Measurements from ENCODE around the gene KLK1. TPM values are rescaled to one million over a fixed set of nuclear protein-coding genes. Genes with fewer than 3 reads are reported as not detected.

The KLK1 gene
- polyA plus RNA-seq, 3 donors, result 0.92 to 1,524 TPM; not detected in 1

DNA sequence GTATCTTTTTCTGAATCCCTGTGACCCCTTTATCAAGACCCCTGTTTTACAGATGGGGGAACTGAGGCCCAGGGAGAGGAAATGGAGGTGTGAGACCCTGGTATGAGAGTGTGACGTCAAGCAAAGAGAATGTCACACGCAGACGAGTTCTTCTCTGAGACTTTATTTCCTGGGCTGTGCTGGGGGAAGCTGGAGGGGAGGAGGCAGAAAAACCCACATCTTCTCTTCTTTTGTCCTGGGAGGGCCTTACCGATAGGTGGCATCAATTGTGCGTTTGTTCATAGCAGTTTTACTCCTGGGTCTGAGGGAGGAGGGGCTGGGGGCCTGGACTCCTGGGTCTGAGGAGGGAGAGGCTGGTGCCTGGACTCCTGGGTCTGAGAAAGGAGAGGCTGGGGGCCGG lies 14.7 kb upstream of the KLK1 start:
- WGBS, 3 donors, result 17 to 36% (median 17%) methylated on average over 6 of the region's 6 CpGs
- H3K27ac ChIP-seq (ENCODE audit: low read depth, low read length), result no peak overlapping the region

DNA sequence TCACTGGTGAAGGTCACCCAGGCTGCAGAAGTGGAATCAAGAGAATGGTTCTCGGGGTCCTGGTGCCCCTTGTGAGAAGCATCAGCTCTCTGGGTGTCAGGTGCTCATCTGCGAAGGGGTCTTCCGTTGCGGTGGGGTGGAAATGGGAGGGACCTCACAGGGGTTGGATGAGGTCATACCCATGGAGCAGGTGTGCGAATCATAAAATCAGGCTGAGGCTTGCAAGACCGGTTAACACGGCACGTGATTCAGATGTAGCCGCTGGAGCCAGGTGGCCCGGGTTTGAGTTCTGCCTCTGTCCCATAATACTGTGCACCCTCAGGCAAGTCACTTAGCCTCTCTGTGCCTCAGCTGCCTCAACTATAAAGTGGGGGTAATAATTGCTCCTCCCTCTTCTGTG lies 13.7 kb upstream of the KLK1 start:
- WGBS, 3 donors, result 53 to 82% (median 76%) methylated on average over 10 of the region's 10 CpGs
- H3K27ac ChIP-seq (ENCODE audit: low read depth, low read length), result no peak overlapping the region

DNA sequence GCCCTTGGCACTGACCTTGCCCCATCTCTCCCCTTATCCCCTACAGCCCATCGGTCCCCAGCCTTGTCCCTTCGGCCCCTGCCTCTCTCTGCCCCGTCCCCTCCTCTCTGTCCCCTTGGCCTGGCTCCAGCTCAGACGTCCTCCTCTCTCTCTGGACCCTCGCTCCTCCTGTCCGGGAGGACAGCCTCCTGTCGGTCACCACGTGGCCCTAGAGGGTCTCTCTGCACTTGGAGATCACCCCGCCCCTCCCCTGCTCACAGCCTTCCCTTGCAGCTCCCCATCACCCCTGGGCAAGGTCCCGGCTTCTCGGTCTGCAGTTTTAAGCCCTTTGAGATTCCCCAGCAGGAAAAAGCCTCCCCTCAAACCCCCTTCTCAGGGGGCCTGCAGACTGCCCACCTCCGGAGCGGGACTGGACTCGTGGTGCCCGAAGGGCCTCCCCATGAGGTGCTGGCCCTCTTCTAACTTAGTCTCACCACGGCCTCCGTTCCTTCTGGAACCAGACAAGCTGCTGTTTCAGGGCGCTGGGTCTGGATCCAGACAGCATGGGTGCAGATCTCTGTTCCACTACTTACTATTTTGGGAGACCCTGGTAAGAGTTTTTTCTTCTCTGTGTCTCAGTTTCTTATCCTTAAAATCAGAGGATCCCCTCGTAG lies 13.1 kb upstream of the KLK1 start:
- H3K27ac ChIP-seq (ENCODE audit: low read depth, low read length), result no peak overlapping the region
- WGBS, 3 donors, result 38 to 61% (median 45%) methylated on average over 18 to 19 of the region's 19 CpGs

DNA sequence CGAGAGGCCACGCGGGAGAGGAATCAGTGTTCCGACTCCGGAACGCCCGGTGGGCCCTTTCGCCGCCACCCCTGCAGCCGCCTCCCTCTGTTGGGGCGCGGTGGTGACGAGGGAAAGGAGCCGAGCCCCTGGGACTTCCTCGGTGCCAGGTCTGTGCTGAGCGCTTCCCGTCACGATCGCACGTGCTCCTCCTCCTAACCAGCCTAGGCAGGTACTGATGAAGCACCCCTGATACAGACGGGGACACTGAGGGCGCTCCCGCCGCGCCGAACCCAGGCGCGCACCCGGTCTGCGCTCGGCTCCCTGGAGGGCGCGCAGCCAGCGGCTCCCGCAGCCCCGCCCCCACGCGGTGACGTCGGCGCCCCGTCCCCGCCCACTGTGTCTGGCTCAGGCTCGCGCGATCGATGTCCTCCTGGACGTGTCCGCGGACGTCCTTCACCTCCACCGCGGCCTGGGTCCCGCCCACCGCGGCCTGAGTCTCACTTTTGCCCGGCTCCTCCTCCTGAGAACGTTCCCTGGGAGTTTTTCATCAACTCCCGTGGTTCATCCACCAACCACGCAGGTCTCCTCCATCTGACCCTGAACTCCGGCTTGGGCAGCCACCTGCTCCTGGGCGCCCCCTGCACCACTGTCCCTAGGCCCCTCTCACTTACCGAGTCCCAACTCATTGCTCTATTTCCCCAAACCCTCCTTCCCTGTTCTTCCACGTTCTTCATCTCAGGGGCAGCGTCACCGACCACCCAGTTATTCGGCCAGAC lies 12.4 kb upstream of the KLK1 start:
- WGBS, 3 donors, result 2 to 4% (median 3%) methylated on average over 59 to 67 of the region's 67 CpGs
- no peak overlapping the region for H3K27ac ChIP-seq (ENCODE audit: low read depth, low read length)

DNA sequence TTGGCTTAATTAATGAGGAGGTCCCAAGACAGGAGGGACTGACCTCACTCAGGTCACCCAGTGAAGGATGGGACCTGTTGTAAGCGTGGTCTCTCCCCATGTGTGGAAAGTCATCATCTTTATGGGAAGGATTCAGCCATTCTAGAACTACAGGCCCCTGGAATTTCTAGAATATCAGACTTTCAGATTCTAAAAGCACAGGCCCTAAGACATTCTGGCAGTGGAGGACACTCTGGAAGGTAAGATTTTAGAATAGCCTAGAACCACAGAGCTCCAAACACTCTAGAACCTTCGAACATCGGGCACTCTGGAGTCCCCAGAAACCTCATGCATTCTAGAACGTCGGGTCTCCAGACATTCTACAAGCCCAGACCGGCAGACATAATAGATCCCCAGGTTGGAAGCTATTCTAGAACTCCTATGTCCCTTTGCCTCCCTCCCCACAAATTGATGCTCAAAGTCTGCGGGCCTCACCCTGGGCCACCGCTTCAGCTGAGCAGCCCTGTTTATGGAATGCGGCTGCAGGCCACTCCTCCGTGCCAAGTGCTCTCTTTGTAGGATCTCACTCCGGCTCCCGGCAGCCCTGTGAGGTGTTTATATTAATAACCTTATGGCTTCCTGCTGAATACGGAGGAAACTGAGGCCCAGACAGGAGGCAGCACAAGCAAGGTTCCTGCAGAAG lies 11.7 kb upstream of the KLK1 start:
- no peak overlapping the region for H3K27ac ChIP-seq (ENCODE audit: low read depth, low read length)
- WGBS, 3 donors, result 24 to 34% (median 34%) methylated on average over 13 of the region's 13 CpGs

DNA sequence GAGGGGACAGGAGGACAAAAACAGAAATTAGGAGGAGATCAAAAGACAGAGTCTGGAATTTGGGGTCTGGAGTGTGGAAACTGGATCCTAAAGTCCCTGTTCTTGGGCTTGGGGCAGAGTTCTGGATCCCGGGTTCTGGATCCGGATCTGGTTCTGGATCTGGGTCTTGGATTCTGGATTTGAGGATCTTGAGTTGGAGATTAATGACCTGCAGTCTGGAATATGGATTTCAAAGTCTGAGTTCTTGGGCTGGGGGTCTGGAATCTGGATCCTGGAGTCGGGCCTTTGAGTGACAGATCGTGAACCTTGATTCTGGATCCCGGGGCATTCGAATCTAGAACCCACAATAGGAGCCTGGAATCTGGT lies 10.2 kb upstream of the KLK1 start:
- WGBS, 3 donors, result 92 to 96% (median 94%) methylated on average over 6 of the region's 6 CpGs
- no peak overlapping the region for H3K27ac ChIP-seq (ENCODE audit: low read depth, low read length)

DNA sequence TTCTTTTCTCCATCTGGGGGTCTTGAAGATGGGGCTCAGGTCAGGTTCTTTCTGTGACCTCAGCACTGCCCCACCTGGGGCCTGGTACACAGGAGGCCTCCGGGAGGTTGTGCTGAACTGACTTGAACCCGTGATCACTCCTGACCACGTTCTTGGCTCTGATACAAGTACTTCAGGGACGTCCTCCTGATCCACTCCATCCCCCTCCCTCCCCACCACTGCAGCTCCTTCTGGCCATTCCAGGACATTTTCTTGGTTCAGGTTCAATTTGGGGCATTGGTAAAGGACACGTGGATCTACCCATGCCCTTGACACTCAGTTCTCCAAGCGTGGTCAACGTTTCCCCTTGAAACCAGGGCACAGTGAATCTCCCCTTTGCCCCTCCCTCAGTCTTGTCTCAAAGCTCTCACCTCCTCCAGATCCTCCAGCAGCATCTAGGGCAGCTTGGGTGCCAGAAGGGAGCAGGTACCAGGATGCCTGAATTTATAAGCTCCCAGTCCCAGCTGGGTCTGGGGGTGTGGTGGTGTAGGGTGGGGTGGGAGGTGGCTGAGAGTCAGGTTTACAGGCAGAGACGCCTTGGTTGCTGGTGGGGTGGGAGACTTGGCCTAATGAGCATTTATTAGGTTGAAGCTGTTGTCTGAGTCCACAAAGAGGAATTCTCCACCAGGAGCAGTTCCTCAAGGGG lies 9.7 kb upstream of the KLK1 start, which contains the start of gene KLK15:
Gene KLK15, minus strand, starts transcription at position 458 of the 685 bp plus-strand sequence. CDS start 2,082 bp downstream, outside the sequence.
- no peak within 1 kb of the TSS for H3K27ac ChIP-seq (ENCODE audit: low read depth, low read length)
- 56 to 72% (median 60%) methylated on average over 8 of the region's 8 CpGs for WGBS, 3 donors

DNA sequence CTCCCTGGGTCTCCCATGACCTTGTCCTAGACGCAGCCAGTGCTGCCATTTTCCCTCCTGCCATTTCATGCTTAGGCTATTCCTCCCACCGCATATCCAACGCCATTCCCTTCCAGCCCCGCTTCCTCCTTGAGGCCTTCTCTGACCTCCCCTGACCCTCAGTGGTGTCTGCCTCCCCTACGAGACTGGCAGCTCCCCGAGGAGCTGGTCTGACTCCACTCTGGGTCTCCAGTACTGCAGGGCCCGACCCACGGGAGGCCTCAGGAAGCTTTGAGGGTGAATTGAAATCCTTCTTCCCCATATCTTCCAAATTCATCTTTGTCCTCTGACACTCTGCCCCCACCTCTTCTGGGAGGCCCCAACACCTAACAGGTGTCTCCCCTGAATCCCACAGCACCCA lies 9.1 kb upstream of the KLK1 start:
- 79 to 94% (median 80%) methylated on average over 8 of the region's 8 CpGs for WGBS, 3 donors
- H3K27ac ChIP-seq (ENCODE audit: low read depth, low read length), result no peak overlapping the region

DNA sequence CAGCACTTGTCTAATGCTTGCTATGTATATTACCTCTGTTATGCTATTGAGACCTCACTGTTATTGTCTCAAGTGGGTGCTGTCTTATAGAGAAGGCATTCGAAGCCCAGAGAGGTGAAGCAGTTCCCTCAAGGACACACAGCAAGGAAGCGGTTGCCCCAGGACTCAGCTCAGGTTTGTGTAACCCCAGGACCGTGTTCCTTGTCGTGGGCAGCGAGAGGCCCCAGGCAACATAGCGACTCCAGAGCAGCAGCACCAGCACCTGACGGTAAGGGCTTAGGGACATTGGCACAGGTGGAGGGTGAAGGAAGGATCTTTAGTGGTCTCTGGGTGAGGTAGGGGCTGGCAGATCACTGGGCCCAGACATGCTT lies 7.4 kb upstream of the KLK1 start:
- WGBS, 3 donors, result 80 to 86% (median 83%) methylated on average over 7 of the region's 7 CpGs
- H3K27ac ChIP-seq (ENCODE audit: low read depth, low read length), result no peak overlapping the region

DNA sequence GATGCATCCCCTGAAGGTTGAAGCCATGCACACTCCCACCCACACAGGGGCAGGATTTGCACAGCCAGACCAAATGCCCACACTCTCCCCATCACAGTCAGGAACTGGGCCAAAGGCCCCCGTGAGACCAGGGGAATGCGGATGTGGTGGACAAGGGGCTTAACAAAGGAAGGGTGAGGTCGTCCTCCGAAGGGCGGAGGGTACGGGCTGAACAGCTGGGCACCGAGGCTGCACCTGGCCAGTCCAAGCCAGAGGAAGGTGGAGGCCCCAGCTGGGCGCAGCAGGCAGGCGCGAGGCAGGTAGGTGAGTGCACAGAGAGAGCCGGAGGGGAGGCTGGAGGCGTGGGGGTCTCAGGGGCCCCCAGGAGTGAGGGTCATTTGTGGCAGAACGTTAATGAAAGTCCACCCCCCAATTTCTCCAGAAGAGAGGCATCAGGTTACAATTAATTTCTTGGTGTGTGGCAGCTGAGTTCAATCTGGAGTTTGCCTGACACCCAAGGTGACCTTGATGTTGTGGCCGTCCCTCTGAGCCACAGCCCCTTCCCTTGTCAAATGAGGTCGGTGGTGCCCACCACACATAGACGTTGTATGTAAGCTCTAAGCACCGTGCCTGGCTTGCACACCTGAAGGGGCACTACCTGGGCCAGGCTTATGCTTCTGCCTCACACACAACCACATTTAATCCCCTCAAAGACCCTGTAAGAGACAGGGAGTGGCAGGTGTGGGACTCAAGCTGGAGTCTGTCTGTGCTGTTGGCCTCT lies 6.9 kb upstream of the KLK1 start:
- no peak overlapping the region for H3K27ac ChIP-seq (ENCODE audit: low read depth, low read length)
- WGBS, 3 donors, result 37 to 61% (median 51%) methylated on average over 17 of the region's 17 CpGs

DNA sequence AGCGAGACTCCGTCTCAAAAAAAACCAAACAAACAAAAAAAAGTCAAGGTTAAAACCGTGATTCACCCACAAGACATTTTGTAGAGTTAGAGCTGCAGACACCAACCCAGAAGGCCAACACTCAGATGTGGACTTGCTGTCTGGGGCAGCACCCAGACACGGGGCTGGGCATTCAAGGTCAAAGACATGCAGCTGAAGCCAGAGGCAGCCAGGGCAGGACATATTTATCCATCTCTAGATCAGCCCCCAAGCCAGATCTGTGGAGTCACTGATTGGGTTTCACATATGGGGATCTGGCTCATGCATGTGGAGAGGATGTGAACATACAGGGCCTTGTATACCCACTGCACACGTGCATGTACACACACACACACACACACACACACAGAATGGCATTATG lies 6.2 kb upstream of the KLK1 start:
- WGBS, 3 donors, result 40 to 79% (median 77%) methylated on average over 5 of the region's 5 CpGs
- H3K27ac ChIP-seq (ENCODE audit: low read depth, low read length), result no peak overlapping the region

DNA sequence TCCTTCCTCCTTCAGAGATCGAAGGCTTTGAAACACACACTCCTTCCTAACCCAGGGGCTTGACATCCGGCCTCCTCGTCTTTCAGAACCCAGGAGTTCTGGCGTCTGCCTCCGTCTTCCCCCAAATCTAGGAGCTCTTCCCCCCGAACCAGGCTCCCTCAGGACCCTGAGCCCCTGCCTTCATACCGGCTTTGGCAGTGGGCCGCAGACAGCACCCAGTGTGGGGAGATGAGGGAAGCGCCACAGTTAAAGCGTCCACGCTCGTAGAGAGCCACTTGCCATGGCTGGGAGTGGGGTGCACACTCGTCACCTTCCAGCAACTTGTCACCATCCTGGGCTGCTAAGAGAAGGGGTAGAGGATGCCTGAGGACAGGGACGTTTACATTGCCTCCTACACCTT lies 3.9 kb upstream of the KLK1 start:
- 81 to 89% (median 85%) methylated on average over 14 of the region's 14 CpGs for WGBS, 3 donors
- no peak overlapping the region for H3K27ac ChIP-seq (ENCODE audit: low read depth, low read length)

DNA sequence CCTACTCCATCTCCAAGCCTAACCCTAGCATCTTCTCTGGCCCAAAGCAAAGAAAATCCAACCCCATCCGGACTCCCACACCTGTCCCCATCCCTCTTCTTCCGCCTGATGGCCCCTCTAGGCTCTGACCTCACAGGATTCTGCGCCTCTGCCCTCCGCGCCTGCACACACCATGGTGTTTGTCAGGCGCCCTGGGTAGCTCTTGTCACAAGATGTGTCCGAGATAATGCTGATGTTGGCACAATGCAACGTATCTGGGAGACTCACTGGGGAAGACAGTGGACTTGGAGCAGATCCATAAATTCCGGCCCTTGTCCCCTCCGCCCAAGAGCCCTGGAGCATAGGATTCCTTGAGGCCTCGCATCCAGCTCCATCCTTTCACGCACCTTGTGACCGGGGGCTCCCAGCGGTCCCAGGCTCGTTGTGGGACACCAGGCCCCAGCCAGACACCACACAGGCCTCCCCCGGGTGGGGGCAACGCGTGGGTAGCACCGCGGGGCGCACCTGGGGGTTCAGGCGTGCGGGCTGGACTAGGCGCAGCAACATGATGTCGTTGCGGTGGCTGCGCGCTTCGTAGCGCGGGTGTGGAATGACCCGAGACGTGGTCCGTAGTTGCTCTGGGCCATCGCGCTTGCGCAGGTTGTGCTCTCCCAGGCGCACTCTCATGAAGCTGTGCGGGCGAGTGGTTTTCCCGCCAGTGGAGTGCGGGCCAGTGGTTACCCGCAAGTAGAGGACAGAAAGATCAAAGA lies 3.1 kb upstream of the KLK1 start:
- H3K27ac ChIP-seq (ENCODE audit: low read depth, low read length), result no peak overlapping the region
- WGBS, 3 donors, result 74 to 86% (median 78%) methylated on average over 41 to 43 of the region's 43 CpGs

DNA sequence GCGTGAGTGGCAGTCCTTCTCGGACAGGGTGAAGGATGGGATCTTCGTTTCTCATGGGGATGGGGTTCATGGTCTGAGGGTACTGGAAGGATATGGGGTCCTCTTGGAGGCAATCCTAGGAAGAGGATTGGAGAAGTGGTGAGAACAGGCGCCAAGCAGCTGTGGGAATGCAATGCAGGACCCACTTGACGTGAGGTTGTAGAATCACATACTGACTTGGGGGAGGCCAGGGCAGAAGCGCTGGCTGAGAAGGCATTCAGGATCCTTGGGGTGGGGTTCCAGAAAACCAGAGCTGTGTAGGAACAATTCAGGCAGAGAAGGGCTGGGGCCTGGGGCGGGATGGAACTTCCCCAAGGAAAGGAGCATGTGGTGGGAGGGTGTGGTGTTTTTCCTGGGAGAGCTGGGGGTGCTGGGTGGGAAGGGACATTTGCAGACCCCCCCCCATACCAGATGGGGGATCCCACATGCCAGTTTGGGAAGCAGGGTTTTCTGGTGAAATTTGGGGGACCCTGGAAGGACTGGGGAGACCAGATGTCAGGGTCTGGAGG lies 852 bp downstream of the KLK1 start:
- WGBS, 3 donors, result 43 to 79% (median 75%) methylated on average over 7 of the region's 7 CpGs
- no peak overlapping the region for H3K27ac ChIP-seq (ENCODE audit: low read depth, low read length)

DNA sequence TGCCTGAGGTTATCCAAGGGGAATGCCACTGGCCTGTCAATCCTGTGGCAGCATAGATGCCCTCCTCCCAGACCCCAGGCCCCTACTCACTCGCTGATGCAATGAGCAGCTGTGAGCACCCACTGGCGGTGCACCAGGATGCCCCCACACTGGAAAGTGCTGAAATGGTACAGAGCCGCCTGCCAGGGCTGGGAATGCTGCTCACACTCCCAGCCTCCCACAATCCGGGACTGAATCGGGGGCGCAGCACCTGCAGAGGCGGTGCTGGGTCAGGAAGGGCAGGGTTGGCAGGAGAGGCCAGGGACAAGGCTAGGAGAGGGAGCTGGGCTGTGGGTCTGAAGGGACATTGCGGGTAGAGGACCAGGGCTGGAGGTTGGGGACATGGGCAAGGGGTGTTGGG lies 2.0 kb downstream of the KLK1 start:
- WGBS, 3 donors, result 26 to 63% (median 61%) methylated on average over 8 of the region's 8 CpGs
- no peak overlapping the region for H3K27ac ChIP-seq (ENCODE audit: low read depth, low read length)

DNA sequence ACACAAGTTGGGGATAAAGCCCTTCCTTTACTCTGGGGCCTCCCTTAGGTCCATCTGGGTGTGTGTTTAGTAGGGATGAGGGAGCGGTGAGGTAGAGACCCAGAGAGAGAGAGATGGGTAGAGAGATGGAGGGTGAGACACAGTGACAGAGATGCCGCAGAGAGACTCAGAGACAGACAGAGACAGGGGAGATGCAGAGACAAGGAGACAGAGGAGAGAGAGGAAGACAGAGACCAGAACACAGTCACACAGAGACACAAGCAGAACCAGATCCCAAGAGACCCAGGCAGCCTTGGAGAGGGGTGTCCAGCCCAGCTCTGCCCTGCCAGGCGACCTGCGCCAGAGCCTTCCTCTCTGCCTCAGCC lies 2.4 kb downstream of the KLK1 start:
- no peak overlapping the region for H3K27ac ChIP-seq (ENCODE audit: low read depth, low read length)
- WGBS, 3 donors, result 44 to 74% (median 73%) methylated on average over 4 of the region's 4 CpGs

DNA sequence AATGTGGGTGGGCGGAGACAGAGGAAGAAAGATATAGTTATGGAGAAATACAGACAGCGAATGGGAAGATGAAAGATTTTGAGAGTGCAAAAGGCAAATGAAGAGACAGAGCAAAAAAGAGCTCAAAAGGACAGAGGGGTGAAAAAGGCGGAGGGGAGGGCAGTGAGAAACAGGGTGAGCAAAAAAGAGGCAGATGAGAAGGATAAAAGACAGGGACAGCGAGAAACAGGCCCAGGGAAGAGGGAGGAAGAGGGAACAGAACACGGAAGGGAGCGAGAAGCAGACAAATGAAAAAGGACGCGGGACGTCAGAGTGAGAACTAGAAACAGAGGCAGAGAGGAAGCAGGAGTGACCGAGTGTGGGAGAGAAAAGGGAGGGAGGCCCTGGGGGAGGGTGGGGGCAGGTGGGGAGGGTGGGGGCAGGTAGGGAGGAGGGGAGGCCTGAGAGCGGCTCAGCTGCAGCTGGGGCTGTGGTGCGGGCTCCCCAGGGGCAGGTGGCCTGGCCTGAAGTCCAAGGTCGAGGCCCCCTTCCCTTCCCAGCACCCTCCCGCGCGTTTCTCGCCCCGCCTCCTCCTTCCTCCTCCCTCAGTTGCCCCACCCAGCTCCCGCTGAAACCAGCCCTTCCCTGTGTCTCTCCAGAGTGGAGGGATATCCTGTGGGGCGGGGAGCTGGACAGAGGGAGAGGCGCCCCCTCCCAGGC lies 2.9 kb downstream of the KLK1 start:
- 6 to 7% (median 6%) methylated on average over 16 to 21 of the region's 21 CpGs for WGBS, 3 donors

More for the DNA sequence above, 2.9 kb downstream of the KLK1 start:
- H3K27ac ChIP-seq (ENCODE audit: low read depth, low read length), result no peak overlapping the region

Measured in adipose tissue (tissue), 3 donors.